ENCODE results near the gene ALDH1L1.

Gene ALDH1L1

GRCh38 chr3:126146034-126146433 is 34.4 kb downstream of the ALDH1L1 start:
- no peak for TF ChIP-seq CTCF (conservative IDR thresholded peaks at IDR 0.05; ENCODE audit: low read depth, low read length)
- no peak overlapping the region for H3K4me3 ChIP-seq (ENCODE audit: low read depth, low read length)
- no peak for DNase-seq (ENCODE audit: low read depth)

GRCh38 chr3:126142652-126143051 is 37.7 kb downstream of the ALDH1L1 start:
- no peak for DNase-seq (ENCODE audit: low read depth)
- TF ChIP-seq CTCF (conservative IDR thresholded peaks at IDR 0.05; ENCODE audit: low read depth, low read length), result no peak
- H3K4me3 ChIP-seq (ENCODE audit: low read depth, low read length), result no peak overlapping the region

GRCh38 chr3:126137490-126138130 is 42.8 kb downstream of the ALDH1L1 start:
- TF ChIP-seq CTCF (conservative IDR thresholded peaks at IDR 0.05; ENCODE audit: low read depth, low read length), result no peak
- no peak overlapping the region for H3K4me3 ChIP-seq (ENCODE audit: low read depth, low read length)
- DNase-seq (ENCODE audit: low read depth), result no peak

- no peak for TF ChIP-seq CTCF (conservative IDR thresholded peaks at IDR 0.05; ENCODE audit: low read depth, low read length)
- DNase-seq (ENCODE audit: low read depth), result no peak
- H3K4me3 ChIP-seq (ENCODE audit: low read depth, low read length), result no peak overlapping the region
These were observed 43.8 kb downstream of the ALDH1L1 start for GRCh38 chr3:126136428-126137220.

- TF ChIP-seq CTCF (conservative IDR thresholded peaks at IDR 0.05; ENCODE audit: low read depth, low read length), result no peak
- no peak overlapping the region for H3K4me3 ChIP-seq (ENCODE audit: low read depth, low read length)
- no peak for DNase-seq (ENCODE audit: low read depth)
These were observed 44.8 kb downstream of the ALDH1L1 start for GRCh38 chr3:126135406-126136076.

- DNase-seq (ENCODE audit: low read depth), result no peak
- TF ChIP-seq CTCF (conservative IDR thresholded peaks at IDR 0.05; ENCODE audit: low read depth, low read length), result no peak
- H3K4me3 ChIP-seq (ENCODE audit: low read depth, low read length), result no peak overlapping the region
These were observed 45.3 kb downstream of the ALDH1L1 start for GRCh38 chr3:126135071-126135405.

Measured in choroid plexus epithelial cell (primary cell).